Cortex of kidney (tissue), 1 donor: ENCODE results near the gene PSMC3IP.
"Not testable (repeated sequence)": the region's sequence is repeated elsewhere in the genome, so short reads cannot be mapped to it uniquely, and the experiment has no call there.

Experiments used
- DNase-seq: peaks from one replicate; lab custom pipeline; 2025; lab: John Stamatoyannopoulos, UW

The PSMC3IP gene

GRCh38 chr17:42561897-42562387 is 15.6 kb downstream of the PSMC3IP start, which contains the start of gene COASY:
Gene COASY (plus strand): TSS chr17:42562148. CDS start chr17:42562623, 475 bp downstream.
- DNase-seq: peak; percentile 31

- no peak for DNase-seq
Observed at GRCh38 chr17:42560246-42560645, 17.3 kb downstream of the PSMC3IP start.

DNA sequence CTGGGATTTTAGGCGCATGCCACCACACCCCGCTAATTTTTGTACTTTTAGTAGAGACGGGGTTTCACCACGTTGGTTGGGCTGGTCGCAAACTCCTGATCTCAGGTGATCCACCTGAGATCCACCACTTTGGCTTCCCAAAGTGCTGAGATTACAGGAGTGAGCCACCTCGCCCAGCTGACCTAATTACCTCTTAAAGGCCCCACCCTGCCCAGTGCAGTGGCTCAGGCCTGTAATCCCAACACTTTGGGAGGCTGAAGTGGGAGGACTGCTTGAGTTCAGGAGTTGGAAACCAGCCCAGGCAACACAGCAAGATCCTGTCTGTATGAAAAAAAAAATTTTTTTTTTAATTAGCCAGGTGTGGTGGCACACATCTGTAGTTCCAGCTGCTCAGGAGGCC is 18.5 kb downstream of the PSMC3IP start:
- DNase-seq: no peak

DNA sequence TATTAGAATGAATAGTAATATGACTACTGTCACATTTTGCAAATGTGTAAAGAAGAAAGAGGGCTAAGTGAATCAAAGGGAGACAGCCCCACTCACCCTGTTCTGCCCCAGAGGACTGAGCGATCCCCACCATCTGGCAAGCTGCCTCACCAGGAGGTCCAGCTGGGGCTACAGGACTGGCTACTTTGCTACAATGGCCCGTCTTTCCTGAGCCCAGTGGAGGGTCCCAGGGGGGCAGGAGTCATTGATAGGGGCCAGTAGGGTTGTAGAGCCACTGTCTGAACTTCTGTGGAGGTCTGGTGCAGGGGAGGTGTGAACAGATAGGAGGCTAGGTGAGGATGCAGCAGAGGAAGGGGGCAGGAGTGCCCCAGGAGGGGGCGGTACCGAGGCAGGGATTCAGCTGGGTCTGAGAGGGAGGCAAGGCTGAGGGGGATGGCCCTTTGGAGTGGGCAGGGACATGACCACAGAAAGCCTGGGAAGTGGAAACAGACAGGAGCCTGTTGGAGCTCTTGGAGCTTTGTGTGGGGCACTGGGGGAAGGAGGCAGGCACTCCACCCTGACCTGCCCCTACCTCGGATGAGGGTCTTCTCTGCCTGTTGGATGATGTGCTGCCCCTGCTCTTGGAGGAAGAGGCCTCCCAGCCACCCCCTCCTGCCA is 21.4 kb downstream of the PSMC3IP start:
- DNase-seq: not testable (repeated sequence)

DNA sequence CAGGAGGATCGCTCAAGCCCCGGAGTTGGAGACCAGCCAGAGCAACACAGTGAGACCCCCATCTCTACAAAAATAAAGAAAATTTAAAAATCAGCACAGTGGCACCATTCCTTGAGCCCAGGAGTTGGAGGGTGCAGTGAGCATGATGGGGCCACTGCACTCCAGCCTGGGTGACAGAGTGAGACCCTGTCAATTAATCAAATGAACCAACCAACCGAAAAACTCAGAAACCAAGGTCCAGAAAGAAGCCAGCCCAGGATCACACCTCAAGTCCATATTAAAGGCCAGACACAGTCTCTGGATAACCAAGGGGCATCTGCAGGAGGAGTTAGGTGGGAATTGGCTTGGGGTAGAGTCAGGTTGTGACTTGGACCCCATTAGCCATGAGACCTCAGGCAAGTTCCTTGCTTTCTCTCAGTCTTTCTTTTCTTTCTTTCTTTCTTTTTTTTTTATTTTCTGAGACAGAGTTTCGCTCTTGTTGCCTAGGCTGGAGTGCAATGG is 22.4 kb downstream of the PSMC3IP start:
- DNase-seq: no peak

DNA sequence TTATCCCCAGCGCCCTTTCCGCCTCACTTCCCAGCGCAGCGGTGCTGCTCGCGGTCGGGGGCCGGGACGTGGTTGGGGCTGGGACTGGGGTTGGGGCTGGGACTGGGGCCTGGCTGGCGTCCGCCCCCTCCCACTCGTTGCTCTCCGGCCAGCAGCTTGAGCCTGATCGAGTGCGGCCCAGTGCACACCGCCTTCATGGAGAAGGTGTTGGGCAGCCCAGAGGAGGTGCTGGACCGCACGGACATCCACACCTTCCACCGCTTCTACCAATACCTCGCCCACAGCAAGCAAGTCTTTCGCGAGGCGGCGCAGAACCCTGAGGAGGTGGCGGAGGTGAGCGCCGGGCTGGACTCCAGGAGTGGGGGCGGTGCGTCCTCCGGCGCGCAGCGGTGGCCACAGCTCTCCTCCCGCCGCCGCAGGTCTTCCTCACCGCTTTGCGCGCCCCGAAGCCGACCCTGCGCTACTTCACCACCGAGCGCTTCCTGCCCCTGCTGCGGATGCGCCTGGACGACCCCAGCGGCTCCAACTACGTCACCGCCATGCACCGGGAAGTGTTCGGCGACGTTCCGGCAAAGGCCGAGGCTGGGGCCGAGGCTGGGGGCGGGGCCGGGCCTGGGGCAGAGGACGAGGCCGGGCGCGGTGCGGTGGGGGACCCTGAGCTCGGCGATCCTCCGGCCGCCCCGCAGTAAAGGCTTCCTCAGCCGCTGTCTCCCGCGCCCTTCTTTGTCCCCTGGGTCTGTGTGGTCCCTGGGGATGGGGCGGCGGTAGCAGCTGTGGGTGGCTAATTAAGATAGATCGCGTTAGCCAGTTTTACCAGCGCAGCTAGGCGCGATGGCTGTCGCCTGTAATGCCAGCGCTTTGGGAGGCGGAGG is 23.0 kb downstream of the PSMC3IP start:
- no peak for DNase-seq

- no peak for DNase-seq
Observed at GRCh38 chr17:42553866-42554249, 23.7 kb downstream of the PSMC3IP start.

- DNase-seq: no peak
Observed at GRCh38 chr17:42553161-42553818, 24.2 kb downstream of the PSMC3IP start.

- not testable (repeated sequence) for DNase-seq
Observed at GRCh38 chr17:42552736-42553135, 24.8 kb downstream of the PSMC3IP start, which contains the start of gene HSD17B1. Gene HSD17B1 (plus strand): TSS chr17:42552923. CDS start chr17:42552934, 11 bp downstream.

- DNase-seq: no peak
Observed at GRCh38 chr17:42548993-42549755, 28.4 kb downstream of the PSMC3IP start.

DNA sequence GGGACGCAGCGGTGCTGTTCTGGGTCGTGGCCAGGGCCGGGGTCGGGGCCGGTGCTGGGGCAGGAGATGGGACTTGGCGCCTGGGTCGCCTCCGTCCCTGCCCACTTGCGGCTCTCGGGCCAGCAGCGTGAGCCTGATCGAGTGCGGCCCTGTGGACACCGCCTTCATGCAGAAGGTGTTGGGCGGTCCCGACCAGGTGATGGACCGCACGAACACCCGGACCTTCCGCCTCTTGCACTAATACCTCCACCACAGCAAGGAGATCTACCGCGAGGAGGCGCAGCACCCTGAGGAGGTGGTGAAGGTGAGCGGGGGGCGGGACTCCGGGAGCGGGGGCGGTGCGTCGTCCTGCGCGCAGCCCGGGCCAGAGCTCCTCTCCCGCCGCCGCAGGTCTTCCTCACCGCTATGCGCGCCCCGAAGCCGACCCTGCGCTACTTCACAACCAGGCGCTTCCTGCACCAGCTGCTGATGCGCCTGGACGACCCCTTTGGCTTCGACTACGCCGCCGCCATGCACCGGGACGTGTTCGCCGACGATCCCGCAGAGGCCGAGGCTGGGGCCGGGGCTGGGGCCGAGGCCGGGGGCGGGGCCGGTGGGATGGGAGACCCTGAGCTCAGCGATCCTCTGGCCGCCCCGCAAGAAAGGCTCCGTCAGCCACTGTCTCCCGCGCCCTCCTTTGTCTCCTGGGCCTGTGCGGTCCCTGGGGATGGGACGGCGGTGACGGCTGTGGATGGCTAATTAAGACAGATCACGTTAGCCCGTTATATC is 29.3 kb downstream of the PSMC3IP start:
- no peak for DNase-seq

- DNase-seq: no peak
Observed at GRCh38 chr17:42547698-42548069, 29.8 kb downstream of the PSMC3IP start.

GRCh38 chr17:42547001-42547461 is 30.5 kb downstream of the PSMC3IP start:
- no peak for DNase-seq

- DNase-seq: not testable (repeated sequence)
Observed at GRCh38 chr17:42545755-42546505, 31.6 kb downstream of the PSMC3IP start.

DNA sequence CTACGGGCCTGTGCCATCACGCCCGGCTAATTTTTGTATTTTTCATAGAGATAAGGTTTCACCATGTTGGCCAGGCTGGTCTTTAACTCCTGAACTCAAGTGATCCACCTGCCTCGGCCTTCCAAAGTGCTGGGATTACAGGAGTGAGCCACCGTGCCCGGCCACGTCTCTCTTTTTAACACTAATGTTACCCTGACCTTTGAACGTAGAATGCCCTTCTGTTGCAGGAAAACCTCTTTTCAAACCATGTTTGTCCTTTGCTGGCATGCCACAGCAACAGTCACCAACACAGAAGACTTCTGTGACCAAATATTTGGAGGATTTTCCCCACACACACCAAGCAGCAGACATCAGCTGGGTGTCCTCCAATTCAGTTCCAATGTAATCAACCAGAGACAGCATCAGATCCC is 32.6 kb downstream of the PSMC3IP start:
- no peak for DNase-seq

DNA sequence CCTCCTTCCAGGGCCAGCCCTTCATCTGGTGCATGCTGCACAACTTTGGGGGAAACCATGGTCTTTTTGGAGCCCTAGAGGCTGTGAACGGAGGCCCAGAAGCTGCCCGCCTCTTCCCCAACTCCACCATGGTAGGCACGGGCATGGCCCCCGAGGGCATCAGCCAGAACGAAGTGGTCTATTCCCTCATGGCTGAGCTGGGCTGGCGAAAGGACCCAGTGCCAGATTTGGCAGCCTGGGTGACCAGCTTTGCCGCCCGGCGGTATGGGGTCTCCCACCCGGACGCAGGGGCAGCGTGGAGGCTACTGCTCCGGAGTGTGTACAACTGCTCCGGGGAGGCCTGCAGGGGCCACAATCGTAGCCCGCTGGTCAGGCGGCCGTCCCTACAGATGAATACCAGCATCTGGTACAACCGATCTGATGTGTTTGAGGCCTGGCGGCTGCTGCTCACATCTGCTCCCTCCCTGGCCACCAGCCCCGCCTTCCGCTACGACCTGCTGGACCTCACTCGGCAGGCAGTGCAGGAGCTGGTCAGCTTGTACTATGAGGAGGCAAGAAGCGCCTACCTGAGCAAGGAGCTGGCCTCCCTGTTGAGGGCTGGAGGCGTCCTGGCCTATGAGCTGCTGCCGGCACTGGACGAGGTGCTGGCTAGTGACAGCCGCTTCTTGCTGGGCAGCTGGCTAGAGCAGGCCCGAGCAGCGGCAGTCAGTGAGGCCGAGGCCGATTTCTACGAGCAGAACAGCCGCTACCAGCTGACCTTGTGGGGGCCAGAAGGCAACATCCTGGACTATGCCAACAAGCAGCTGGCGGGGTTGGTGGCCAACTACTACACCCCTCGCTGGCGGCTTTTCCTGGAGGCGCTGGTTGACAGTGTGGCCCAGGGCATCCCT is 34.1 kb downstream of the PSMC3IP start:
- no peak for DNase-seq

- DNase-seq: no peak
Observed at GRCh38 chr17:42541041-42541833, 36.3 kb downstream of the PSMC3IP start.

GRCh38 chr17:42540558-42540957 is 37.0 kb downstream of the PSMC3IP start:
- DNase-seq: not testable (repeated sequence)
